ENCODE measurements around the gene SAMD4A.

SAMD4A gene

GRCh38 chr14:54589076-54589475, 22.1 kb downstream of the SAMD4A start:
- Histone ChIP-seq H3K27me3 (ENCODE audit: control insufficient read depth, insufficient read depth, low read length) (no peaks in the 10 kb centered on the region), H3K4me3 (ENCODE audit: low read length) (no peak overlapping the region), H3K9me3 (ENCODE audit: control insufficient read depth, low read length) (no peaks in the 10 kb centered on the region), H3K4me1 (ENCODE audit: control insufficient read depth, insufficient read depth, low read length) (no peaks in the 10 kb centered on the region), H3K36me3 (ENCODE audit: control insufficient read depth, insufficient read depth, low read length) (no peaks in the 10 kb centered on the region), H3K9ac (ENCODE audit: low read length) (no peak overlapping the region)

- no peaks in the 10 kb centered on the region for H3K36me3 ChIP-seq (ENCODE audit: control insufficient read depth, insufficient read depth, low read length)
- no peaks in the 10 kb centered on the region for H3K27me3 ChIP-seq (ENCODE audit: control insufficient read depth, insufficient read depth, low read length)
- no peaks in the 10 kb centered on the region for H3K4me1 ChIP-seq (ENCODE audit: control insufficient read depth, insufficient read depth, low read length)
- no peaks in the 10 kb centered on the region for H3K9me3 ChIP-seq (ENCODE audit: control insufficient read depth, low read length)
- no peak overlapping the region for H3K4me3 ChIP-seq (ENCODE audit: low read length)
- H3K9ac ChIP-seq (ENCODE audit: low read length): no peak overlapping the region
Measured at GRCh38 chr14:54589843-54590242, 22.9 kb downstream of the SAMD4A start.

GRCh38 chr14:54590481-54590880, 23.6 kb downstream of the SAMD4A start:
- no peaks in the 10 kb centered on the region for H3K4me1 ChIP-seq (ENCODE audit: control insufficient read depth, insufficient read depth, low read length)
- no peaks in the 10 kb centered on the region for H3K27me3 ChIP-seq (ENCODE audit: control insufficient read depth, insufficient read depth, low read length)
- no peaks in the 10 kb centered on the region for H3K36me3 ChIP-seq (ENCODE audit: control insufficient read depth, insufficient read depth, low read length)
- H3K9me3 ChIP-seq (ENCODE audit: control insufficient read depth, low read length): no peaks in the 10 kb centered on the region
- H3K4me3 ChIP-seq (ENCODE audit: low read length): no peak overlapping the region
- no peak overlapping the region for H3K9ac ChIP-seq (ENCODE audit: low read length)

GRCh38 chr14:54591461-54591860, 24.5 kb downstream of the SAMD4A start:
- H3K36me3 ChIP-seq (ENCODE audit: control insufficient read depth, insufficient read depth, low read length): no peaks in the 10 kb centered on the region
- no peak overlapping the region for H3K4me3 ChIP-seq (ENCODE audit: low read length)
- no peaks in the 10 kb centered on the region for H3K9me3 ChIP-seq (ENCODE audit: control insufficient read depth, low read length)
- no peaks in the 10 kb centered on the region for H3K27me3 ChIP-seq (ENCODE audit: control insufficient read depth, insufficient read depth, low read length)
- H3K4me1 ChIP-seq (ENCODE audit: control insufficient read depth, insufficient read depth, low read length): no peaks in the 10 kb centered on the region
- no peak overlapping the region for H3K9ac ChIP-seq (ENCODE audit: low read length)

- Histone ChIP-seq H3K9me3 (ENCODE audit: control insufficient read depth, low read length) (no peaks in the 10 kb centered on the region), H3K4me1 (ENCODE audit: control insufficient read depth, insufficient read depth, low read length) (no peaks in the 10 kb centered on the region), H3K27me3 (ENCODE audit: control insufficient read depth, insufficient read depth, low read length) (no peaks in the 10 kb centered on the region), H3K4me3 (ENCODE audit: low read length) (no peak overlapping the region), H3K9ac (ENCODE audit: low read length) (no peak overlapping the region), H3K36me3 (ENCODE audit: control insufficient read depth, insufficient read depth, low read length) (no peaks in the 10 kb centered on the region)
Measured at GRCh38 chr14:54591866-54592265, 24.9 kb downstream of the SAMD4A start.

- Histone ChIP-seq H3K36me3 (ENCODE audit: control insufficient read depth, insufficient read depth, low read length) (no peaks in the 10 kb centered on the region), H3K4me1 (ENCODE audit: control insufficient read depth, insufficient read depth, low read length) (no peaks in the 10 kb centered on the region), H3K4me3 (ENCODE audit: low read length) (no peak overlapping the region), H3K27me3 (ENCODE audit: control insufficient read depth, insufficient read depth, low read length) (no peaks in the 10 kb centered on the region), H3K9me3 (ENCODE audit: control insufficient read depth, low read length) (no peaks in the 10 kb centered on the region), H3K9ac (ENCODE audit: low read length) (no peak overlapping the region)
Measured at GRCh38 chr14:54593860-54594259, 26.9 kb downstream of the SAMD4A start.

- Histone ChIP-seq H3K36me3 (ENCODE audit: control insufficient read depth, insufficient read depth, low read length) (no peaks in the 10 kb centered on the region), H3K27me3 (ENCODE audit: control insufficient read depth, insufficient read depth, low read length) (no peaks in the 10 kb centered on the region), H3K9ac (ENCODE audit: low read length) (no peak overlapping the region), H3K4me3 (ENCODE audit: low read length) (no peak overlapping the region), H3K9me3 (ENCODE audit: control insufficient read depth, low read length) (no peaks in the 10 kb centered on the region), H3K4me1 (ENCODE audit: control insufficient read depth, insufficient read depth, low read length) (no peaks in the 10 kb centered on the region)
Measured at GRCh38 chr14:54594537-54594936, 27.6 kb downstream of the SAMD4A start.

- H3K4me3 ChIP-seq (ENCODE audit: low read length): no peak overlapping the region
- H3K9me3 ChIP-seq (ENCODE audit: control insufficient read depth, low read length): no peaks in the 10 kb centered on the region
- H3K27me3 ChIP-seq (ENCODE audit: control insufficient read depth, insufficient read depth, low read length): no peaks in the 10 kb centered on the region
- no peaks in the 10 kb centered on the region for H3K4me1 ChIP-seq (ENCODE audit: control insufficient read depth, insufficient read depth, low read length)
- no peak overlapping the region for H3K9ac ChIP-seq (ENCODE audit: low read length)
- no peaks in the 10 kb centered on the region for H3K36me3 ChIP-seq (ENCODE audit: control insufficient read depth, insufficient read depth, low read length)
Measured at GRCh38 chr14:54597795-54598443, 31.0 kb downstream of the SAMD4A start.

- no peak overlapping the region for H3K4me3 ChIP-seq (ENCODE audit: low read length)
- H3K9me3 ChIP-seq (ENCODE audit: control insufficient read depth, low read length): no peaks in the 10 kb centered on the region
- no peaks in the 10 kb centered on the region for H3K4me1 ChIP-seq (ENCODE audit: control insufficient read depth, insufficient read depth, low read length)
- H3K36me3 ChIP-seq (ENCODE audit: control insufficient read depth, insufficient read depth, low read length): no peaks in the 10 kb centered on the region
- no peaks in the 10 kb centered on the region for H3K27me3 ChIP-seq (ENCODE audit: control insufficient read depth, insufficient read depth, low read length)
- no peak overlapping the region for H3K9ac ChIP-seq (ENCODE audit: low read length)
Measured at GRCh38 chr14:54599966-54600716, 33.2 kb downstream of the SAMD4A start.

GRCh38 chr14:54600717-54601109, 33.8 kb downstream of the SAMD4A start:
- no peaks in the 10 kb centered on the region for H3K9me3 ChIP-seq (ENCODE audit: control insufficient read depth, low read length)
- H3K36me3 ChIP-seq (ENCODE audit: control insufficient read depth, insufficient read depth, low read length): no peaks in the 10 kb centered on the region
- no peak overlapping the region for H3K4me3 ChIP-seq (ENCODE audit: low read length)
- H3K27me3 ChIP-seq (ENCODE audit: control insufficient read depth, insufficient read depth, low read length): no peaks in the 10 kb centered on the region
- no peaks in the 10 kb centered on the region for H3K4me1 ChIP-seq (ENCODE audit: control insufficient read depth, insufficient read depth, low read length)
- no peak overlapping the region for H3K9ac ChIP-seq (ENCODE audit: low read length)

GRCh38 chr14:54603362-54603761, 36.4 kb downstream of the SAMD4A start:
- no peaks in the 10 kb centered on the region for H3K4me1 ChIP-seq (ENCODE audit: control insufficient read depth, insufficient read depth, low read length)
- no peak overlapping the region for H3K4me3 ChIP-seq (ENCODE audit: low read length)

GRCh38 chr14:54606178-54606577, 39.2 kb downstream of the SAMD4A start:
- H3K9me3 ChIP-seq (ENCODE audit: control insufficient read depth, low read length): no peaks in the 10 kb centered on the region
- H3K27me3 ChIP-seq (ENCODE audit: control insufficient read depth, insufficient read depth, low read length): no peaks in the 10 kb centered on the region
- no peak overlapping the region for H3K9ac ChIP-seq (ENCODE audit: low read length)
- H3K36me3 ChIP-seq (ENCODE audit: control insufficient read depth, insufficient read depth, low read length): no peaks in the 10 kb centered on the region
- no peaks in the 10 kb centered on the region for H3K4me1 ChIP-seq (ENCODE audit: control insufficient read depth, insufficient read depth, low read length)
- no peak overlapping the region for H3K4me3 ChIP-seq (ENCODE audit: low read length)

More at GRCh38 chr14:54603362-54603761, 36.4 kb downstream of the SAMD4A start:
- Histone ChIP-seq H3K9ac (ENCODE audit: low read length) (no peak overlapping the region), H3K36me3 (ENCODE audit: control insufficient read depth, insufficient read depth, low read length) (no peaks in the 10 kb centered on the region), H3K27me3 (ENCODE audit: control insufficient read depth, insufficient read depth, low read length) (no peaks in the 10 kb centered on the region), H3K9me3 (ENCODE audit: control insufficient read depth, low read length) (no peaks in the 10 kb centered on the region)
